ENCODE data around the gene KLHL21. TPM values are rescaled to one million over a fixed set of nuclear protein-coding genes. Genes with fewer than 3 reads are reported as not detected.

Gene KLHL21
- total and polyA plus RNA-seq, 11 donors, result 28.6 to 179 (median 65.4) TPM

- peak overlapping the region in 6 of 12 donors; percentile 17 to 68 (median 48) for H3K27ac ChIP-seq
- DNase-seq, result no peak
- H3K9me3 ChIP-seq, result no peaks in the 10 kb centered on the region
- TF ChIP-seq POLR2A (IDR thresholded peaks at IDR 0.05) (no peak), CTCF (IDR thresholded peaks at IDR 0.05) (no peak)
- ATAC-seq, result no peak
- no peaks in the 10 kb centered on the region for H3K27me3 ChIP-seq
- WGBS, 4 donors, result 89 to 91% (median 91%) methylated on average over 20 to 38 of the region's 38 CpGs
- peaks cover 0 to 99% (median 93%) of the 10 kb centered on the region in 9 donors for H3K36me3 ChIP-seq
- H3K4me1 ChIP-seq, result peaks cover 0 to 97% (median 55%) of the 10 kb centered on the region in 12 donors
- no peak overlapping the region for H3K4me3 ChIP-seq
- intact Hi-C loops (cut with DNase I), result no loop called here
Observed at GRCh38 chr1:6592865-6593593, 9.6 kb downstream of the KLHL21 start.

GRCh38 chr1:6592441-6592840 lies 10.2 kb downstream of the KLHL21 start:
- 30 to 70% (median 42%) methylated on average over 5 of the region's 5 CpGs for WGBS, 4 donors
- H3K27me3 ChIP-seq, result no peaks in the 10 kb centered on the region
- TF ChIP-seq POLR2A (IDR thresholded peaks at IDR 0.05) (no peak), CTCF (IDR thresholded peaks at IDR 0.05) (no peak)
- peaks cover 0 to 99% (median 92%) of the 10 kb centered on the region in 9 donors for H3K36me3 ChIP-seq
- peaks cover 0 to 97% (median 54%) of the 10 kb centered on the region in 12 donors for H3K4me1 ChIP-seq
- peak in 2 of 4 donors; percentile 38 to 41 for ATAC-seq
- intact Hi-C loops (cut with DNase I), result no loop called here
- peak overlapping the region in 7 of 12 donors; percentile 4 to 68 (median 36) for H3K27ac ChIP-seq
- no peak overlapping the region for H3K4me3 ChIP-seq
- no peaks in the 10 kb centered on the region for H3K9me3 ChIP-seq
- DNase-seq, result peak in 1 of 5 donors; percentile 50

DNA sequence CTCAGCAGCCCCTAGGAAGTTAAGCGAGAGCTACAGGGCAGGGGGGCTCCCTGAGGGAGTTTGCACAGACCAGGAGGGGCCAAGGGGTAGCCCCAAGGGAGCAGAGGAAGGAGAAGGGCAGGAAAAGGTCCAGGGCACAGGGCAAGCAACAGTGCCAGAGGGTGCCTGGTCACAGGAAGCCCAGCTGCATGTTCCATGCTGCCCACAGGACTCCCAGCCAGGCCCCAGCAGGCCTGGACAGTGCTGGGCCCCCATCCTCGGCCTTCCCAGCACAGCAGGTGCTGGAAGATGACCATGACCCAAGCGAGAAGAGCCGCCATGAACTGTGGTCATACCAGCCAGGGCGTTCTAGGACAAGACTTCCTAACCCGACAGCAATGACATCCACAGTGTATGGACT lies 11.0 kb downstream of the KLHL21 start:
- TF ChIP-seq CTCF (IDR thresholded peaks at IDR 0.05) (no peak), POLR2A (IDR thresholded peaks at IDR 0.05) (no peak)
- peak overlapping the region in 8 of 12 donors; percentile 2 to 68 (median 20) for H3K27ac ChIP-seq
- no peak for ATAC-seq
- intact Hi-C loops (cut with DNase I), result no loop called here
- H3K9me3 ChIP-seq, result no peaks in the 10 kb centered on the region
- no peaks in the 10 kb centered on the region for H3K27me3 ChIP-seq
- H3K36me3 ChIP-seq, result peaks cover 0 to 93% (median 84%) of the 10 kb centered on the region in 9 donors
- peaks cover 0 to 94% (median 53%) of the 10 kb centered on the region in 12 donors for H3K4me1 ChIP-seq
- no peak for DNase-seq
- no peak overlapping the region for H3K4me3 ChIP-seq
- WGBS, 4 donors, result 86 to 95% (median 89%) methylated on average over 6 of the region's 6 CpGs

- DNase-seq, result no peak
- WGBS, 4 donors, result 69 to 86% (median 72%) methylated on average over 11 to 13 of the region's 13 CpGs
- peak; percentile 8 to 38 (median 25) for ATAC-seq
- TF ChIP-seq POLR2A (IDR thresholded peaks at IDR 0.05) (no peak), CTCF (IDR thresholded peaks at IDR 0.05) (no peak)
- Histone ChIP-seq H3K27ac (peak overlapping the region in 7 of 12 donors; percentile 2 to 68 (median 20)), H3K4me1 (peaks cover 0 to 94% (median 50%) of the 10 kb centered on the region in 12 donors), H3K9me3 (no peaks in the 10 kb centered on the region), H3K4me3 (no peak overlapping the region), H3K27me3 (no peaks in the 10 kb centered on the region), H3K36me3 (peaks cover 0 to 93% (median 82%) of the 10 kb centered on the region in 9 donors)
- intact Hi-C loops (cut with DNase I), result no loop called here
Observed at GRCh38 chr1:6591222-6591621, 11.4 kb downstream of the KLHL21 start.

Data from heart left ventricle (tissue), 16 donors.